PC-3 (cell line): ENCODE results near the gene GNPTG.

Source experiments
- CTCF ChIP-seq: fragments of 300-600 bp; sonication (generic); conservative IDR thresholded peaks from 2 replicates; pipeline ENCODE4 v1.5.1; 2017; ENCODE audit warnings: antibody characterized with exemption, low read depth, mild to moderate bottlenecking, low read length
- EZH2 ChIP-seq: fragments of 300-600 bp; sonication (generic); IDR thresholded peaks from one replicate; pipeline ENCODE4 v1.6.1; 2017; ENCODE audit warnings: antibody characterized with exemption, mild to moderate bottlenecking, low read length; ENCODE audit not compliant: unreplicated experiment
- EZH2phosphoT487 ChIP-seq: fragments of 300-600 bp; sonication (generic); IDR thresholded peaks from 2 replicates; pipeline ENCODE4 v1.6.1; 2018; ENCODE audit warnings: mild to moderate bottlenecking, antibody characterized with exemption, low read length, borderline replicate concordance

DNA sequence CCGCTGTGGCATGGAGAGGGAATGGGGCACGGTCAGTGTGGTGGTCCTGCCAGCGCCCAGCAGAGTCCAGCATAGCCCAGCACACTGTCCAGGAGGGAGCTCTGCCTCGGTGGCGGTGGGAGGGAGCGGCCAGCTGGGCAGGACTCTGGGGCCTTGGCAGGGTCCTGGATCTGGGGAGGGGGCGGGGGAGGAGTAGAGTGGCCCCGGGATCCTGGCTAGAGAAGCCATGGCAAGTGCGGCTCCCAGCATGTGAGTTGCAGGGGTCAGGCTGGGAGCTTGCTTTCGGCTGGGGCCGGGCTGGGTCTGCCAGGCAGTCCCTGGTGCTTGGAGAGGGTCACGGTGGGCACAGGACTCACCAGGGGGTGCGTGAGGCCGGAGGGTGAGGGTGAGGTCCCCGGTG is 3.9 kb downstream of the GNPTG start:
- TF ChIP-seq CTCF (no peak), EZH2phosphoT487 (no peak), EZH2 (no peak)
